Progenitor cell of endocrine pancreas (in vitro differentiated cells): ENCODE measurements around the gene HS3ST2. TPM values are rescaled to one million over a fixed set of nuclear protein-coding genes. Genes with fewer than 3 reads are reported as not detected.

Experiments
- DNase-seq: peaks from one replicate; pipeline ENCODE4 v3.0.0; 2021; ENCODE audit warnings: low spot score; ENCODE audit not compliant: unreplicated experiment
- H3K27ac Mint-ChIP-seq: 2 replicates; pipeline ENCODE4 v1.8.0; 2021; ENCODE audit warnings: mild to moderate bottlenecking, moderate library complexity, mixed read lengths
- H3K27me3 Mint-ChIP-seq: 2 replicates; pipeline ENCODE4 v1.8.0; 2021; ENCODE audit warnings: mixed read lengths
- H3K36me3 Mint-ChIP-seq: 2 replicates; pipeline ENCODE4 v1.8.0; 2022; ENCODE audit warnings: mixed read lengths; ENCODE audit not compliant: insufficient read depth
- H3K4me1 Mint-ChIP-seq: 2 replicates; pipeline ENCODE4 v1.8.0; 2021; ENCODE audit warnings: low read depth, mixed read lengths
- H3K4me3 Mint-ChIP-seq: 2 replicates; pipeline ENCODE4 v1.8.0; 2021; ENCODE audit warnings: low read depth, mild to moderate bottlenecking, moderate library complexity, mixed read lengths
- H3K9me3 Mint-ChIP-seq: 2 replicates; pipeline ENCODE4 v1.8.0; 2021; ENCODE audit warnings: low read depth, mixed read lengths
- total RNA-seq: library from RNA; stranded (reverse); gene quantifications from 2 replicates; pipeline ENCODE4 v1.2.1, GENCODE V29; 2021
- TF ChIP-seq, protein P1 (sequence below): fragments of 200-600 bp; sonication (generic); IDR thresholded peaks from one replicate; pipeline ENCODE4 v1.5.0; 2021; ENCODE audit warnings: antibody characterized with exemption, mild to moderate bottlenecking; ENCODE audit not compliant: unreplicated experiment

The HS3ST2 gene
- total RNA-seq, 1 donor from 2014 or later: not detected

DNA sequence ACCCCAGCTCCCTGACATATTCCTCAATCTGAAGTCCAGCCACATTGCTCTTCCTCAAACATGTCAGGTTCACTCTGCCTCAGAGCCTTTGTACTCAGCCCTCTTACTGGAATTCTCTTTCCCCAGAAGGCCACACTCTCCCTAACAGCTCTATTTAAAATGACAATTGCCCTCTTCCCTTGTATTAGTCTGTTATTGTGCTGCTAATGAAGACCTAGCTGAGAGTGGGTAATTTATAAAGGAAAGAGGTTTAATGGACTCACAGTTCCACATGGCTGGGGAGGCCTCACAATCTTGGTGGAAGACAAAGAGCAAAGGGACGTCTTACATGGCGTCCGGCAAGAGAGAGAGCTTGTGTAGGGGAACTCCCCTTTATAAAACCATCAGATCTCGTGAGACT, 46.0 kb downstream of the HS3ST2 start:
- TF ChIP-seq, protein P1, sequence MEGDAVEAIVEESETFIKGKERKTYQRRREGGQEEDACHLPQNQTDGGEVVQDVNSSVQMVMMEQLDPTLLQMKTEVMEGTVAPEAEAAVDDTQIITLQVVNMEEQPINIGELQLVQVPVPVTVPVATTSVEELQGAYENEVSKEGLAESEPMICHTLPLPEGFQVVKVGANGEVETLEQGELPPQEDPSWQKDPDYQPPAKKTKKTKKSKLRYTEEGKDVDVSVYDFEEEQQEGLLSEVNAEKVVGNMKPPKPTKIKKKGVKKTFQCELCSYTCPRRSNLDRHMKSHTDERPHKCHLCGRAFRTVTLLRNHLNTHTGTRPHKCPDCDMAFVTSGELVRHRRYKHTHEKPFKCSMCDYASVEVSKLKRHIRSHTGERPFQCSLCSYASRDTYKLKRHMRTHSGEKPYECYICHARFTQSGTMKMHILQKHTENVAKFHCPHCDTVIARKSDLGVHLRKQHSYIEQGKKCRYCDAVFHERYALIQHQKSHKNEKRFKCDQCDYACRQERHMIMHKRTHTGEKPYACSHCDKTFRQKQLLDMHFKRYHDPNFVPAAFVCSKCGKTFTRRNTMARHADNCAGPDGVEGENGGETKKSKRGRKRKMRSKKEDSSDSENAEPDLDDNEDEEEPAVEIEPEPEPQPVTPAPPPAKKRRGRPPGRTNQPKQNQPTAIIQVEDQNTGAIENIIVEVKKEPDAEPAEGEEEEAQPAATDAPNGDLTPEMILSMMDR: no peak
- Mint-ChIP-seq H3K36me3 (no peaks in the 10 kb centered on the region), H3K27ac (no peak overlapping the region), H3K27me3 (peaks cover 3% of the 10 kb centered on the region), H3K9me3 (no peaks in the 10 kb centered on the region), H3K4me3 (no peak overlapping the region), H3K4me1 (no peaks in the 10 kb centered on the region)
- no peak for DNase-seq

DNA sequence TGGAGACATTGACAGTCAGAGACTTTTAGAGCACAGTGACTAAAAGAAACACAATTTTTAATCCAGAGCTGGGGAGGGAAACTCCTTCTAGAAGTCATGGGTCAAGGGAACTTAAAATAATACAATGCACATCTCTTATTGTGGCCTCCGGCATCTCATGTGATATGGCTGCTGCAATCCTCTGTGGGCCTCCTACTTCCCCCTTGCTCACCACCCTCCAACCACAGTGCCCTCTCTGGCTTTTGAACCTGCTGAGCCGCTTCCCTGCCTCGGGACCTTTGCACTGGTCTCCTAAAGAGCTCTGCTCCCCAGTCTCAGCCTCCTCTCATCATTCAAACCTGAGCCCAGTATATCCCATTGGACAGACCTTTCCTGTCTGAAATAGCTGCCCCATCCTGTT, 47.6 kb downstream of the HS3ST2 start:
- H3K27me3 Mint-ChIP-seq: no peaks in the 10 kb centered on the region
- no peak overlapping the region for H3K27ac Mint-ChIP-seq
- DNase-seq: no peak
- no peaks in the 10 kb centered on the region for H3K4me1 Mint-ChIP-seq
- H3K4me3 Mint-ChIP-seq: no peak overlapping the region
- H3K9me3 Mint-ChIP-seq: no peaks in the 10 kb centered on the region
- TF ChIP-seq, protein P1: no peak
- no peaks in the 10 kb centered on the region for H3K36me3 Mint-ChIP-seq

DNA sequence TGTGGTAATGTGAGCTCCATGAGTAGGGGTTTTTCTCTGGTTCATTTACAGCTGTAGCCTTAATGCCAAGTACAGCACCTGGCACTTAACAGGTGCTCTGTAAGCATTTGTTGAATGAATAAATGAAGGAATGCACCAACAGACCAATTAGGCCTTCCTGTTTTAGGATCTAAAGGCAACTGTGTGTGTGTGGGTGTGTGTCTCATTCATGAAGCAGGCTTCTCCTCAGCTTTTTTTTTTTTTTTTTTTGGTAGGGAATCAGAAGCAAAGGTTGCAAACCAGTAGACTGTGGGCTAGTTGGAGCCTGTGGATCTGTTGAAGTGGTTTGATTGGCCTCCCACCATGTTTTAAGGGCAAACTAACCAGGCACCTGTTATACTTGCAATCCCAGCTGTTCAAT, 48.1 kb downstream of the HS3ST2 start:
- no peak overlapping the region for H3K4me3 Mint-ChIP-seq
- no peaks in the 10 kb centered on the region for H3K9me3 Mint-ChIP-seq
- H3K36me3 Mint-ChIP-seq: no peaks in the 10 kb centered on the region
- no peaks in the 10 kb centered on the region for H3K4me1 Mint-ChIP-seq
- DNase-seq: no peak
- TF ChIP-seq, protein P1: no peak
- H3K27ac Mint-ChIP-seq: no peak overlapping the region
- H3K27me3 Mint-ChIP-seq: no peaks in the 10 kb centered on the region

DNA sequence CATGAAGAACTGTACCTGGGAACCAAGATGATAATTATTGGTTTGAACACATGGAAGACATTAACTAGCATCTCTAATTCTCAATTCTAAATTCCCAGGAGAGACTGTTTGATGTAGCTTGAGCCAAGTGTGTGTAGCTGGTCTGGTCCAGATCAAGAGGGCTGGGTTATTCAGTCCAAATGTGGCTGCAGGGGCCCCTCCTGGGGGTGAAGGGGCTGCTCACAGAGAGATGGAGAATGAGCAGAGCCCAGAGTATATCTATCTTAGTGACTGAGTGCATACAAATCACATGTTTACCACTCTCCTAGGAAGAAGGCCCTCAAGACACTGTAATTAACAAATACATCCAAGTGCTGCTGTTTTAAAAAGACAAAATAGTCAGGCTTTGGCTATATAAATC, 50.4 kb downstream of the HS3ST2 start:
- H3K27ac Mint-ChIP-seq: no peak overlapping the region
- H3K4me3 Mint-ChIP-seq: no peak overlapping the region
- DNase-seq: no peak
- H3K4me1 Mint-ChIP-seq: no peaks in the 10 kb centered on the region
- no peaks in the 10 kb centered on the region for H3K36me3 Mint-ChIP-seq
- TF ChIP-seq, protein P1: no peak
- H3K9me3 Mint-ChIP-seq: no peaks in the 10 kb centered on the region
- no peaks in the 10 kb centered on the region for H3K27me3 Mint-ChIP-seq

DNA sequence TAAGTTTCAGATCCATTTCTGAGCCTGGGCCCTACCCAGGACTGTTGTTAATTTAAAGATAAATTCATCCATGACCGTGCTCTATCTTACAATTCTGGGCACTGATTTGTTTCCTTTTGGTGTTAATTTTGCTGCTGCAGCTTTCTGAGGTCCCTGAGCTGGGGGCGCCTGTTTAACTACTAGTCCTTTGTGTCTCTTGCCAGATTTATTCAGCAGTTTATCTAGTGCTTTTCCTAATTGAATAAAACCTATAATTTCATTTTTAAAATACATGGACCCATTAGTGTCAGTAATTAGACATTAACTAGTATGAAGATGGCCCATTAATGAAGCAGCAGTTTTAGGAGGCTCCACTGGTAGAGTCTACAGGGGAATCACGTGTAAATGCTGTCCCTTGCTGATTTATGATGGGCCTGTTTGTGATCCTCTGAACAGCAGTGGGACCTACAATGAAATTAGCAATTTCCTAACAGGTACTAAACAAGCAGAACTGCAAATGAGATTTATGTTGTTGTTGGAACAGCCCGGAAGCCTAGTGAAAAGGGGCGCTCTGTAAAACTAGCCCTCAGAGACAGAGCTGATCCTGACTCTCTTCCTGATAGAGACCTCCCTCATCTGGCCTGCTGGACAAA, 54.7 kb downstream of the HS3ST2 start:
- Mint-ChIP-seq H3K27me3 (peaks cover 6% of the 10 kb centered on the region), H3K4me3 (no peak overlapping the region), H3K9me3 (no peaks in the 10 kb centered on the region), H3K36me3 (no peaks in the 10 kb centered on the region), H3K27ac (no peak overlapping the region), H3K4me1 (no peaks in the 10 kb centered on the region)
- TF ChIP-seq, protein P1: no peak
- DNase-seq: no peak
